DND-41 (cell line): ENCODE results near the gene CSTB.
A peak's percentile ranks its signal among the peaks of the same experiment; 100 is the strongest.

ENCODE experiments used
- ATAC-seq: fragments of 200-7000 bp; cut with Tn5 transposase; 3 replicates; pipeline ENCODE4 v1.9.1; 2021; ENCODE audit warnings: low read depth; ENCODE audit not compliant: insufficient read depth
- DNase-seq: peaks from one replicate; pipeline ENCODE4 v3.0.0-alpha.2; 2020
- H2AFZ ChIP-seq: 2 replicates; pipeline ENCODE4 v1.6.0; 2012; ENCODE audit warnings: low read depth, low read length
- H3K27ac ChIP-seq: 2 replicates; pipeline ENCODE4 v1.5.1; 2012; ENCODE audit warnings: low read length, inconsistent platforms
- H3K27me3 ChIP-seq: fragments of 200-600 bp; sonication (generic); 2 replicates; pipeline ENCODE4 v1.6.0; 2012; ENCODE audit warnings: low read length, mild to moderate bottlenecking, inconsistent platforms; ENCODE audit not compliant: insufficient read depth, poor library complexity
- H3K36me3 ChIP-seq: 2 replicates; pipeline ENCODE4 v1.5.1; 2012; ENCODE audit warnings: low read length, inconsistent platforms; ENCODE audit not compliant: insufficient read depth
- H3K4me1 ChIP-seq: 2 replicates; pipeline ENCODE4 v1.5.1; 2012; ENCODE audit warnings: mild to moderate bottlenecking, low read length; ENCODE audit not compliant: insufficient read depth
- H3K4me2 ChIP-seq: 2 replicates; pipeline ENCODE4 v1.6.0; 2012; ENCODE audit warnings: mild to moderate bottlenecking, moderate library complexity, low read length, inconsistent platforms; ENCODE audit not compliant: insufficient read depth
- H3K4me3 ChIP-seq, 2 experiments: fragments of 200-600 bp in 1 of 2; shearing (Covaris generic) in 1 of 2; 2 replicates each; pipeline ENCODE4 v1.5.1; 2012 to 2016; ENCODE audit warnings: inconsistent platforms in 2 of 2, low read length in 2 of 2, mild to moderate bottlenecking in 2 of 2, low read depth in 1 of 2, moderate library complexity in 1 of 2
- H3K79me2 ChIP-seq: 2 replicates; pipeline ENCODE4 v1.6.0; 2012; ENCODE audit warnings: low read length, inconsistent platforms; ENCODE audit not compliant: insufficient read depth
- H3K9ac ChIP-seq: 2 replicates; pipeline ENCODE4 v1.6.0; 2012; ENCODE audit warnings: low read depth, mild to moderate bottlenecking, inconsistent platforms, low read length, moderate library complexity
- H3K9me3 ChIP-seq: 2 replicates; pipeline ENCODE4 v1.5.1; 2012; ENCODE audit warnings: low read length, moderate library complexity, mild to moderate bottlenecking, inconsistent platforms; ENCODE audit not compliant: insufficient read depth, severe bottlenecking
- H4K20me1 ChIP-seq: 2 replicates; pipeline ENCODE4 v1.6.0; 2012; ENCODE audit warnings: low read length; ENCODE audit not compliant: insufficient read depth
- CTCF ChIP-seq: IDR thresholded peaks from 2 replicates; pipeline ENCODE4 v1.5.1; 2012; ENCODE audit warnings: borderline replicate concordance, low read length, moderate library complexity, mild to moderate bottlenecking; ENCODE audit not compliant: poor library complexity, severe bottlenecking; ENCODE audit errors: extremely low read depth
- EZH2 ChIP-seq: IDR thresholded peaks from 3 replicates; pipeline ENCODE4 v1.6.1; 2012; ENCODE audit warnings: borderline replicate concordance, low read depth, mild to moderate bottlenecking, moderate library complexity, low read length, inconsistent platforms; ENCODE audit not compliant: severe bottlenecking

The CSTB gene

GRCh38 chr21:43782431-43783097 lies 6.5 kb upstream of the CSTB start:
- H3K9me3 ChIP-seq: no peaks in the 10 kb centered on the region
- TF ChIP-seq CTCF (no peak), EZH2 (no peak)
- DNase-seq (no peak), ATAC-seq (no peak)
- H3K9ac ChIP-seq: no peak overlapping the region
- peaks cover 22% of the 10 kb centered on the region for H3K4me1 ChIP-seq
- no peak overlapping the region for H3K27ac ChIP-seq
- no peaks in the 10 kb centered on the region for H3K27me3 ChIP-seq
- H3K4me2 ChIP-seq: no peak overlapping the region
- no peak overlapping the region for H2AFZ ChIP-seq
- no peaks in the 10 kb centered on the region for H3K79me2 ChIP-seq
- H3K4me3 ChIP-seq: no peak overlapping the region
- no peaks in the 10 kb centered on the region for H3K36me3 ChIP-seq
- 0 out of 2 replicates have a peak, but pooled peaks cover 2% of the 10 kb centered on the region for H4K20me1 ChIP-seq

DNA sequence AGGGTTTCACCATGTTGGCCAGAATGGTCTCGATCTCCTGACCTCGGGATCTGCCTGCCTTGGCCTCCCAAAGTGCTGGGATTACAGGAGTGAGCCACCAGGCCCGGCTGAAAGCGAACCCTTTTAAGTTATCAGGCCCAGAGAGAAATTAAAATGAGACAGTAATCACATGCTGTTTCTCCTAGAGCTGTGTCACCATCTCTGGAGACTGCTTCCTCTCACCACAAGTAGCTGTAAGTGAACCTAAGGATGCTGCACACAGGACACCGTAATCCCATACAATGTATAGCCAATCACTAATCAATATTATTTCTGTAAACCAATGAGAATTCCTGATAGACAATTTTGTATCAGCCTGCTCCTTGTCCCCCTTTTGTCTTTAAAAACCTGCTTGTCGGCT lies 5.7 kb upstream of the CSTB start:
- Histone ChIP-seq H3K4me2 (no peak overlapping the region), H3K4me1 (peaks cover 27% of the 10 kb centered on the region), H3K4me3 (no peak overlapping the region), H3K9me3 (no peaks in the 10 kb centered on the region), H3K27me3 (no peaks in the 10 kb centered on the region), H3K79me2 (no peaks in the 10 kb centered on the region), H3K27ac (no peak overlapping the region), H3K9ac (no peak overlapping the region), H4K20me1 (0 out of 2 replicates have a peak, but pooled peaks cover 2% of the 10 kb centered on the region), H3K36me3 (no peaks in the 10 kb centered on the region), H2AFZ (no peak overlapping the region)
- TF ChIP-seq CTCF: no peak
- TF ChIP-seq EZH2: no peak
- DNase-seq: no peak
- ATAC-seq: no peak

GRCh38 chr21:43779660-43780059 lies 3.6 kb upstream of the CSTB start:
- Histone ChIP-seq H3K36me3 (no peaks in the 10 kb centered on the region; the same call in 1 of the 2 replicates), H3K27ac (peak overlapping the region; percentile 37; the same call in 1 of the 2 replicates), H3K9ac (no peak overlapping the region), H4K20me1 (no peaks in the 10 kb centered on the region), H3K9me3 (no peaks in the 10 kb centered on the region), H3K4me3 (no peak overlapping the region), H3K4me1 (peaks cover 40% of the 10 kb centered on the region), H3K4me2 (no peak overlapping the region), H3K27me3 (no peaks in the 10 kb centered on the region), H2AFZ (no peak overlapping the region), H3K79me2 (peaks cover 13% of the 10 kb centered on the region)
- TF ChIP-seq EZH2 (no peak), CTCF (no peak)
- DNase-seq: peak; percentile 36
- ATAC-seq: no peak
